Measurements from ENCODE around the gene COL19A1.
"Not testable (repeated sequence)": the region's sequence is repeated elsewhere in the genome, so short reads cannot be mapped to it uniquely, and the experiment has no call there.

Gene COL19A1

GRCh38 chr6:69953491-69953890 is 87.1 kb downstream of the COL19A1 start:
- Histone ChIP-seq H3K27ac (no peak overlapping the region), H3K27me3 (ENCODE audit: control insufficient read depth, insufficient read depth, low read length) (no peaks in the 10 kb centered on the region), H2AFZ (no peak overlapping the region), H3K9me3 (ENCODE audit: control insufficient read depth, low read length) (no peaks in the 10 kb centered on the region), H3K4me2 (ENCODE audit: low read length) (no peak overlapping the region), H3K4me3 (ENCODE audit: low read depth, low read length) (no peak overlapping the region), H3K9ac (no peak overlapping the region), H3K4me1 (no peaks in the 10 kb centered on the region), H3K79me2 (no peaks in the 10 kb centered on the region), H3K36me3 (ENCODE audit: control insufficient read depth, insufficient read depth, low read length) (no peaks in the 10 kb centered on the region)
- TF ChIP-seq CTCF (IDR thresholded peaks at IDR 0.05), result no peak

DNA sequence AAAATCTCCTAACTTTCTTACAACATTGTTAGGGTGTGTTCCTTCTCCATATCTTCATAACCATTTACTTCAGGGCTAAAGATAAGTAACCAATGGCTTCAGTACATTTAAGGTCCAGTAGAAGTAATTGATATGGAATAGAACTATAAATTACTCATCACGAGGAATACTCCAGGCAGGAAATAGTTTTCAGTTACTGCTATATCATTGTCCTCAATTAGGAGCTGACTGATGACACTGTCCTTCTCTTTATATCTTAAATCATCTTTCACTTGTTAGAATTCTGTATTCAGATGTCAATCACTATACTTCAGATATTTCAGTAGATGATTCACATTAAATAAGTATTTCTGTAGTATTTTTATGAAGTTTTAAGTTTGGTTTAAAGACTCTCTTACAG is 88.4 kb downstream of the COL19A1 start:
- no peak for TF ChIP-seq CTCF (IDR thresholded peaks at IDR 0.05)
- no peaks in the 10 kb centered on the region for H3K9me3 ChIP-seq (ENCODE audit: control insufficient read depth, low read length)
- no peaks in the 10 kb centered on the region for H3K36me3 ChIP-seq (ENCODE audit: control insufficient read depth, insufficient read depth, low read length)
- no peak overlapping the region for H3K9ac ChIP-seq
- H3K4me2 ChIP-seq (ENCODE audit: low read length), result no peak overlapping the region
- H3K4me3 ChIP-seq (ENCODE audit: low read depth, low read length), result no peak overlapping the region
- no peak overlapping the region for H2AFZ ChIP-seq
- H3K4me1 ChIP-seq, result no peaks in the 10 kb centered on the region
- no peak overlapping the region for H3K27ac ChIP-seq
- H3K79me2 ChIP-seq, result no peaks in the 10 kb centered on the region
- no peaks in the 10 kb centered on the region for H3K27me3 ChIP-seq (ENCODE audit: control insufficient read depth, insufficient read depth, low read length)

DNA sequence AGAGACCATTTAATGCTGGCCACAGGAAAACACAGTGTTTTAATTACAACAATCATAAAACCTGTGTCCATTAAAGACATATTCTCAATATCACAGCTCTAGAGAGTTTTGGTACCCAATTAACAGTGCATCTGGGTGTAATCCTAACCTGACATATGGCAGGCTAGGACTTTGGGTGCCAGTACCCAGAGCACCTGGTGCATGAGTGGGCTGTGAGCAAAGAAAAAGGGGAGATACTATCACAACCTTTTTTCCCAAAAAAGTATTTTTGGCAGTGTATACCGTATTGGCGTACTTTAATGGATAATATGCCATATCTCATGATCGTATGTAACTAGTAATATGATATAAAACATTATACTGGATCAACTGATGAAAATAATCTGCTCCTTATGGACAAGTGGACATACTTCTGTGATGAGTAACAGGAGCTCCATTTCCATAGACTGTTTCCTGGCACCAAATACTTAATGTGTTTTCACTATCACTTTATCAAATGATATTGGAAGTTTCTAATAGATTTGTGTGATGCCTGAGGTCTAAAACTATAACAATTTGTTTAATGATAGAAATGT is 91.7 kb downstream of the COL19A1 start:
- H3K36me3 ChIP-seq (ENCODE audit: control insufficient read depth, insufficient read depth, low read length), result no peaks in the 10 kb centered on the region
- no peaks in the 10 kb centered on the region for H3K79me2 ChIP-seq
- no peak overlapping the region for H3K27ac ChIP-seq
- H3K4me3 ChIP-seq (ENCODE audit: low read depth, low read length), result no peak overlapping the region
- H3K4me1 ChIP-seq, result no peaks in the 10 kb centered on the region
- H3K9ac ChIP-seq, result no peak overlapping the region
- H3K27me3 ChIP-seq (ENCODE audit: control insufficient read depth, insufficient read depth, low read length), result no peaks in the 10 kb centered on the region
- no peaks in the 10 kb centered on the region for H3K9me3 ChIP-seq (ENCODE audit: control insufficient read depth, low read length)
- no peak overlapping the region for H3K4me2 ChIP-seq (ENCODE audit: low read length)
- TF ChIP-seq CTCF (IDR thresholded peaks at IDR 0.05), result no peak
- H2AFZ ChIP-seq, result no peak overlapping the region

GRCh38 chr6:69958978-69959377 is 92.6 kb downstream of the COL19A1 start:
- Histone ChIP-seq H3K79me2 (no peaks in the 10 kb centered on the region), H3K27me3 (ENCODE audit: control insufficient read depth, insufficient read depth, low read length) (no peaks in the 10 kb centered on the region), H2AFZ (no peak overlapping the region), H3K27ac (no peak overlapping the region), H3K4me2 (ENCODE audit: low read length) (no peak overlapping the region), H3K9me3 (ENCODE audit: control insufficient read depth, low read length) (no peaks in the 10 kb centered on the region), H3K4me1 (no peaks in the 10 kb centered on the region), H3K36me3 (ENCODE audit: control insufficient read depth, insufficient read depth, low read length) (no peaks in the 10 kb centered on the region), H3K4me3 (ENCODE audit: low read depth, low read length) (no peak overlapping the region), H3K9ac (no peak overlapping the region)
- no peak for TF ChIP-seq CTCF (IDR thresholded peaks at IDR 0.05)

GRCh38 chr6:69965974-69966373 is 99.6 kb downstream of the COL19A1 start:
- not testable (repeated sequence) for H2AFZ ChIP-seq; H3K9me3 ChIP-seq (ENCODE audit: control insufficient read depth, low read length); H3K4me2 ChIP-seq (ENCODE audit: low read length); H3K27ac ChIP-seq; H3K9ac ChIP-seq; H3K79me2 ChIP-seq; H3K36me3 ChIP-seq (ENCODE audit: control insufficient read depth, insufficient read depth, low read length); H3K4me1 ChIP-seq; H3K4me3 ChIP-seq (ENCODE audit: low read depth, low read length); H3K27me3 ChIP-seq (ENCODE audit: control insufficient read depth, insufficient read depth, low read length)

All from parathyroid adenoma (tissue), 2 donors.